ENCODE measurements around the gene EP400.
"Not testable (repeated sequence)": the region's sequence is repeated elsewhere in the genome, so short reads cannot be mapped to it uniquely, and the experiment has no call there.

EP400 gene

DNA sequence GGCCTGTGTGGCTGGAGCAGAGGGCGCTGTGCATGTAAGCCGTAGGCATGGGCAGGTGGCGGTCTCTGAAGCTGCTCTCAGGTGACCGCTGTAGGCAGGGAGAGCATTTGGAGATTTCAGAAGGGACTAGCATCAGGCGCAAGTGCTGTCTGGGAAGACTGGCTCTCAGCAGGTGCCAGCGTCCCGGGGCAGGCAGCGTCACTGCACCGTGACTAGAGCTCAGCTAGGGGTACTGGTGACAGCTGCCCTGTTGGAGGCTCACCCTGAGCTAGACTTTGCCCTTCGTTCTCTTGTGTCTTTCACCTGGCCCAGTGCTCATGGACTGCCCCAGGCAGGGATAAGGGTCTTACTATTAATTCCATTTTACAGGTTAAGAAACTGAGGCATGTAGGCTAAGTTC lies 115.5 kb downstream of the EP400 start:
- DNase-seq (ENCODE audit: low read depth, low spot score), result no peak

DNA sequence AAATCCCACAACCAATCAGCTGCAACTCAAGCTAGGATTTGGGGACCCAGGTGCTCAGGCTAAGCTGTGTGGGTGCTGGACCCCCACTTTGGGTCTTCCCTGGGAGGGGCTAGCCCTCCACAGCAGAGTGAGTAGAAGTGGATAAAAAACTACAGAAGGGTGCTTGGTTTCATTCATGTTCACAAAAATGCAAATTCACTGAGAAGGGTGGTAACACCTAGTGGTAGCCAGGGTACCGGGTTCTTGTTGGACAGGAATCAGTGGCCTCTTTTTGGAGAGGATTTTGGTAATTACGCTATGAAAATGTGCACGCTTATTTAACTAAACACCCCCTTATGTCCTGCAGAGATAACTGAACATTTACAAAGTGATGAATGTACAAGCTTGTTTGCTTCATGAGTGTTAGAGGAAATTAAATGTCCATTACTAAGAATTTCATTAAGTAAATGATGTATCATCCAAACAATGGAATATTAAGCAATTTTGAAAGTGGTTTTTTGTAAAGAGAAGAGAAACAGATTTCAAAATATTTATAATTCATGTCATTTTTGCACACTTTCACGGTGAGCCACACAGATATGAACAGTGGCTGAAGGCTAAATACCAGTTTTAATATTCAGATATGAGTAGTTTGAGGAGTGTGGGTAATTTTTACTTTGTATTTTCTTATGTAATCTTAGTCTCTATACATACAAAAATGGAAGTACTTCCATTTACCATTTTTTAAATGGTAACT lies 116.0 kb downstream of the EP400 start:
- no peak for DNase-seq (ENCODE audit: low read depth, low spot score)

DNA sequence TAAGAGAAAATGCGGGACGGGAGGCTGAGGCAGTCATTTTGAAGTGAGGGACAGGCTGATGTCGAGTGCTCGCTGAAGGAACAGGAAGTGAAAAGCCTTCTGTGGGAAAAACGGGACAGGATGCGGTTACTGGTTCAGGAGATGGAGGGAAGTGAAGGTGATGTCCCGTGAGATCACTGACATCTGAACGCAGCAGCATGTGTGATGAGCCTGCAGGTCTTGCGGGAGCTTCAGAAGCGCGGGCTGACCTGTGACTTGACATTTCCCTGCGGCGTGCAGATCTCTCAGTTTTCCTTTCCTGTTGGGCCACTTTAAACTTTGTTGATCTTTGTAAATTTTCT lies 116.6 kb downstream of the EP400 start:
- no peak for DNase-seq (ENCODE audit: low read depth, low spot score)

DNA sequence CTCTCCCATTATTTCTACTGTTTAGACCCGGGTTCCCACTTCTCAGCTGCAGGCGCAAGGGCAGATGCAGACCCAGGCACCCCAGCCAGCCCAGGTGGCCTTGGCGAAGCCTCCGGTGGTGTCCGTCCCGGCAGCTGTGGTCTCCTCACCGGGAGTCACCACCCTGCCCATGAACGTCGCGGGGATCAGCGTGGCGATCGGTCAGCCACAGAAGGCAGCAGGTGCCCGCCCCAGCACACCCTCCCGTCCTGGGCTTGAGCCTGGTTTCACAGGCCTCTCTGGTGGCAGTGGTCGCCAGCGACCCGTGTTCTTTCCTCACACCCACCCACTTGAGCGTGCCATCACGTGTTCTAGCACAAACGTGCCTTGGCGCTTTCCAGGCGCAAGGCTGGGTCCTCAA lies 117.0 kb downstream of the EP400 start:
- no peak for DNase-seq (ENCODE audit: low read depth, low spot score)

DNA sequence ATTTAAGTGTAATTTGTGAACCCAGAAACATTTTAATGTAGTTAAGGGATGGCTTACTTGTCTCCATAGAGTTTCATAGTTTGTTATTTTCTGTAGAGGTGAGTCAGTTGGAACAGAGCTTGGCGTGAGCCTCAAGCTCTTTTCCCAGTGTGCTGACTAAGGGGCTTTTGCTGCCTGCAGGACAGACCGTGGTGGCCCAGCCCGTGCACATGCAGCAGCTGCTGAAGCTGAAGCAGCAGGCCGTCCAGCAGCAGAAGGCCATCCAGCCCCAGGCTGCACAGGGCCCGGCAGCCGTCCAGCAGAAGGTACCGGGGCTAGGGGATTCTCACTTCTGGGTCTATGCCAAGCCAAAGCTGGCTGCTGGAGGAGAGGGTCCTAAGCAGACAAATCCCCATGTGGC lies 117.4 kb downstream of the EP400 start:
- no peak for DNase-seq (ENCODE audit: low read depth, low spot score)

DNA sequence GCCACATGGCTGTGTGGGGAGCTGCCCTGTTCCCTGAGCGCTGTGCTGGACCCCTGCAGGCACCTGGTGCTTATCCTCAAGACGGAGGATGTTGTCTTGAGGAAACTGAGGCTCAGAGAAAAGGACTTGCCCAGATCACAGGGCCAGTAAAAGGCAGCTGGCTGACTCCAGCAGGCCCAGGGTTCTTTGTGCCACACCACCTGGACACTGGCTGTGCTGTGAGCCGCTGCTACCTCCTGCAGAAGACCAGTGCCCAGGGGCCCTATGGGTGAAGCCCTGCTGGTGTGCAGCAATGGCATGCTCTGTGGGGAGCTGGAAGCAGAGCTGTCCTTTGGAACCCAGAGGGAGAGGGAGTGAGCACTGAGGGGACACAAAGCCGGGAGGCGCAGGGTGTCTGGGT lies 118.5 kb downstream of the EP400 start:
- DNase-seq (ENCODE audit: low read depth, low spot score), result no peak

DNA sequence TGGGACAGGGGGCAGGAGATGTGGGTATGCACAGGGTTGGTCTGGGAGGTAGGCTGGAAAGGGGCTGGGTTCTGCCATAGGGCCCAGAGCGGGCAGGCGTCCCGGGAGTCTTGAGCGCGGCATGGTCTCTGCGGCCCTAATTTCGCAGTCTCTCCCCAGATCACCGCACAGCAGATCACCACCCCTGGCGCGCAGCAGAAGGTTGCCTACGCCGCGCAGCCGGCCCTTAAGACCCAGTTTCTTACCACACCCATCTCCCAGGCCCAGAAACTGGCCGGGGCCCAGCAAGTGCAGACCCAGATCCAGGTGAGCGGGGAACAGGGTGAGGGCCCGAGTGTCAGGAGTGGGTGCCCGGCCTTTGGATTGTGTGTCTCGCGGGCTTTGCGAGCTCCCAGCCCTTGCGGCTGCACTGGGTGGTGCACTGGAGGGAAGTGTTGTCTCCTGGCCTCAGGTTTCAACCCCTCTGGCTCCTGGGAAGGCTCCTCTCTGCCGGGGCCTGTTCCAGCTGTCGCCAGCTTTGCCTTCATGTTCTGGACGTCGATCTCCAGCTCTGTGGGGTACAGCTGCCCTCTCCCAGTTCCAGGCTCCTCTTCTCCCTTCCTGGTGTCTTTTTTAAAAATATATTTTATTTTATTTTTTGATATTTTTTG lies 119.7 kb downstream of the EP400 start:
- DNase-seq (ENCODE audit: low read depth, low spot score), result no peak

DNA sequence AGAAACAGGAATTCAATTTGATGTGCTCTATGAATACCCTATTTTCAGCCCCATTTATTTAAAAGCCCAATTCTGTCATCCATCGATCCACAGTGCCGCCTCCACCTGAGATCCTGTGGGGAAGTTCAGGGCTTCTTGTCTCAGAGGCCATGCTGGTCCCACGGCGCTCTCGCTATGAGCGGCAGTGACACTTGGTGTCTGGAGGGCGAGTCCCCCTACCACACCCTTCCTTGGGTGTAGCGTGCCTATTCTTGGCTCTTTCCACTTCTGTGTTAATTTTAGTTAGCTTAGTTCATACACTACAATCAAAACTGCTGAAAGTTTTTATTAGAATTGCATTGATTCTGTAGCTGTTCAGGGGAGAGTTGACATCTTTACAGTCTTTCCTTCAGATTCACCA lies 120.6 kb downstream of the EP400 start:
- DNase-seq (ENCODE audit: low read depth, low spot score), result no peak

DNA sequence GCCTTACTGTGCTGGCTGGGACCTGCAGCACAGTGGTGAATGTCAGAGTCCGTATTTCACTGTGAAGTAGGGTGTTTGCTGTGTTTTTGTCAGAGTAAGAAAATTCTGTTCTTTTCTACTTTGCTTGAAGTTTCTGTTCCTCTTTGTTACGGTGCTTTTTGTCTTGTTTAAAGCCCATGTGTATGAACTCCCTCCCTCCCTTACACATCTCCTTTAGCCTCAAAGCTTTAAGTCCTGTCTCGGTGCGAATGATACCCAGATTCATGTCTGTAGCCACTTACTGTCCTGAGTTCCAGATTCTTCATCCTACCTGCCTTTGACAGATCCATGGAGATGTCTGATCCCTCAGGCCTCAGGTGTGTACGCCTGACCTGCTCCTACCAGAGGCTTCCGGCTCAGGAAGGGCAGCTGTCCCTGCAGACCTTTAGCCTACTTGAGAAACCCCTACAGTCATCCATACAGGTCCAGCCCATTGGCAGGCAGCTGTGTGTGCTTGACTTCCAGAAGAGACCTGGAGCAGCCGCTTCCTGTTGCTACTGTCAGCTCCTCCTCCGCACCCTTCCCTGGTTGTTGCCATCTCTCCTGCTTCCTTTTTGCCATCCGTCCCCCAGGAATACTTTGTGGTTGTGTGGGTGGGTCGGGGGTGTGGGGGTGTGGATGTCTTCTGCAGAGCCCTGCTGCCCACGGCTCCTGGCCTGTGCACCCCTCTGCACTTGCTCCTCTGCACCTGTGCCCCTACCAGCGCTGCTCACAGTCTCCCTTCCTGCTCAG lies 121.5 kb downstream of the EP400 start:
- no peak for DNase-seq (ENCODE audit: low read depth, low spot score)

DNA sequence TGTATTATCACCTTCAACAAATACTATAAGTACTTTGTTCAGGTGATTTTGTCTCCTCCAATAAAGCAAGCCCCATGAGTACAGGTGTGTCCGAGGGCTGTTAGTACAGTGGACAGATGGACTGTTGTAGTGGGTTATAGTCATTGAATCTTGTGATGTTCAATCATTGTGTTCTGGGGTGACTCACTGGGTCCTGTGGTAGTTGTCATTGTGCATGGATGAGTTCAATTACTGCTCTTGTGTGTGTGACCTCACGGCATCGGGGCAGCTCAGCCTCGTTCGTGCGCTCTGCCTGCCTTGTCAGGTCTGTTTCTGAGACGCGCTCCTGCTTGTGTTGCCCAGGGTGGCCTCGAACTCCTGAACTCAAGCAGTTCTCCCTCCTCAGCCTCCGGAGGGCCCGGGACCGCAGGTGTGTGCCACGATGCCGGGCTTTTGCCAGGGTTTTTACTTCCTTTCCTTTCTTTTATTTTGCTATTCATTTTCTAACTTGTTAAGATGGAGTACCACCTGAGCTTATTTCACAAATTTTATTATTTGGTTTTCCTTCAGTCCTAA lies 122.2 kb downstream of the EP400 start:
- no peak for DNase-seq (ENCODE audit: low read depth, low spot score)

DNA sequence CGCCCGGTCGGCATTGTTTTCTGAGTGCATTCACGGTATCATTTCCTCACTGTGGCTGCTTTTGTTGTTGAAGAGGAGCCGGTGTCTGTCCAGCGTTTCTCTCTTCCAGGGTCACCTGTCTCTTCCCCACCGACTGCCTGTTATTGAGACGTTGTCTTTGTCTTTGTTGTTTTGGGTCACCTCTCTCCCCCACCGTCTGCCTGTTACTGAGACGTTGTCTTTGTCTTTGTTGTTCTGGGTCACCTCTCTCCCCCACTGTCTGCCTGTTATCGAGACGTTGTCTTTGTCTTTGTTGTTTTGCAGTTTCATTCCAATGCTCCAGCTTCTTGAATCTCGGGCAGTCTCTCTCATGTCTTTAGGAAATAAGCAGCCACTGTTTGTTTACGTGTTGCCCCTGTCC lies 124.5 kb downstream of the EP400 start:
- no peak for DNase-seq (ENCODE audit: low read depth, low spot score)

DNA sequence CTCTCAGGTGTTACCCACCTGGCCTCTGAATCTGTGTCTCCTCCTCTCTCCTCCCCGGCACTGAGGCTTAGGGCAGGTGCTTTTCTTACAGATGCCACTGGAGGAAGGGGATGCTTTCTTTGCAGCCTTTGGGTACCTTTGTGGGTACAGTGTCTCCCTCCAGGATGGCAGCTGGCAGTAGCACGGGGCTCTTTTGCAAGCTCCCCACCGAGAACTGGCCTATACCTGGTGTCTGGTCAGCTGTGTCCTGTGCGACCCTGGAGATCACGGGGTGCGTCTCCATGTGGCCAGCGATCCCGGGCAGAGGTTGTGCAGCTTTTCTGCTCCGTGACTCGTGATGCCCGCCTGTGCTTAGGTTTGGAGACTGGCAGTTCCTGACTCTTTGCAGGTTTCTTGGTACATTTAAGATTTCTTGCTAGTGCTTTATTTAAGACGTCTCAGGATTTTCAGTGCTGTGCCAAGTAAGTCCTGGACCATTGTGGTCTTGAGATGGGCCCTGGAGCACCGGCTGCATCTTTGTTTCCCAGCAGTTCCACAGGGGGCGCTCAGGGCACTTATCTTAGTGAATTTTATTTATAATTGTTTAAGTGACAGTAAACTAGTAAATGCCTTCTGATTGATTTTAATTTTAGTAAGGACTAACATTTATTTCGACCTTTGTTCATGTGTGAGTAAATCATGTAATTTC lies 125.4 kb downstream of the EP400 start:
- DNase-seq (ENCODE audit: low read depth, low spot score), result no peak

DNA sequence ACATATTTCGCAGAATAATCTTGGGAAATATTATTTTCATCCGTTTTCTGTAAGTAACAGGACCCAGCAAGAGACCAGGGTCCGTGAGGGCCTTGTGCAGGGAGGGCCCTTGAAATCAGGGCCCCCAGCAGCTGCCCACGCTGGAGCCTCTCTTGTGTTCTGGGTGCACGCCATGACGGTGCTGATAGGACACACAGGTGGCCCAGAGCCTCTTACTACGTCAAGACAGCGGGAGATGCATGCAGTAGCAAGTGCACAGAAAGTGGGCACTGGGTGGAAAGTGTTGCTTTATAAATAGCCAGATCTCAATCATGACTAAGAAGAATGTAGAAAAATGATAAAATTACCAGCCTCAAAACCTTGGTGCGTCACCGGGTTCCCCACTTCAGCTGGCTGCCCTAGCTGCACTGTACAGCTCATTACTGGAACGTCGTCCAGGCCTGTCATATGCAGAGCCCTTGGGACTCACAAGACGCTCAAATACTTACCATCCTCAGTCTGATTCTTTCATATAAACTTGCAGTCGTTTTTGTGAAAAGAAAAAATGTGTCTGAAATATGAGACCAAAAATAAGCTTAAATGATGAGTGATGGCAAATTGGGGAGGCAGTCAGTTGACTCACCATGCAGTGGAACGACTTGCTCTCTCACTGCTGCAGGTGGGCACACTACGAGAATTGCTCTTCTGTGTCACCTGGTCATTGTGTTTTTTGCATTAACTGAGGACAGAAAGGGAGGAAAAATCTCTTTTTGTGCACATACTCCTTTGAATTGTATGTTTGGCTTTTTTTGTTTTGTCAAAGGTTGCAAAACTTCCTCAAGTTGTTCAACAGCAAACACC lies 126.2 kb downstream of the EP400 start:
- DNase-seq (ENCODE audit: low read depth, low spot score), result no peak

DNA sequence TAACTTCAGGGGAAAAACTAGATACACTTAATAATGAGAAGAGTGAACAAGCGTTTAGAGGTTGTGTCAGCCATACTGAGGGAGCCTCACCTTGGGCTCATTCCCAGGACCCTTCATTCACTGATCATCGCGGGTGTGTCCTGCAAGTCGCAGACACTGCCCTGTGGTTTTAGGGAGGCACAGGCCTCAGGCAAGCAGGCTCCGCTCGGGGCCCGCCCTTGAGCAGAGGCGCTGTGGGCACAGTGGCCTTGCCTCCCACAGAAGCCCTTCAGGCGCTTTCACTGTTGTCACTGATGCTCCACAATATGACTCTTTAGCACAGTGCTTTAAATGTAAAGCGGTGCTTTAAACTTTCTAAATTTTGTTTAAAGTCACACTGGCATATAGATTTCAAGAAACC lies 127.0 kb downstream of the EP400 start:
- DNase-seq (ENCODE audit: low read depth, low spot score), result no peak

DNA sequence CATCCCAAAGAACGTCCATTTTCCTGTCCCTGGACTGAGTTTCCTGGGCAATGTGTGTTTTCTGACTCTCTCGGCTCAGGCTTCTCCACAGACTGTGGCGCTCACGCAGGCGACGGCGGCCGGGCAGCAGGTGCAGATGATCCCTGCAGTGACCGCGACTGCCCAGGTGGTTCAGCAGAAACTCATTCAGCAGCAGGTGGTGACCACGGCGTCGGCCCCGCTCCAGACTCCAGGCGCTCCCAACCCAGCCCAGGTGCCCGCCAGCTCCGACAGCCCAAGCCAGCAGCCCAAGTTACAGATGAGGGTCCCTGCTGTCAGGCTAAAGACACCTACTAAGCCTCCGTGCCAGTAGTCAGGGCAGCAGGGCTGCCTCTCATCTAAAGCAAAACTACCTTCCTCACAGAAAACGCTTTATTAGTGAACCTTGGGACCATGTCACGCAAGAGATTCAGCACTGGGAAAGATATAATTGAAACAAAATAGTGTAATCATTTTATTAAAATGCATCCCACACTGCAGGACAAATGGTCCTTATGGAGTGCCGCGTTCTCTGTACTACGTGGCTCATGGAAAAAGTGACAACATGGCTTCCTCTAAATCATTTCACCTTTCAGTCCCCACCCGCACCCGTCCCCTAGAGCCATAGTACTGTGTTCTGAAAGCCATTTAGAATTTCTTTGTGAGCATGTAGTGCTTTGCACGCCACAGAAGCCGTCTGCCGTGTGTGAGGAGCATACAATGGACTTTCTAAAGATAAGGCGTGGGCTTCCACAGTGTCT lies 127.8 kb downstream of the EP400 start:
- no peak for DNase-seq (ENCODE audit: low read depth, low spot score)

DNA sequence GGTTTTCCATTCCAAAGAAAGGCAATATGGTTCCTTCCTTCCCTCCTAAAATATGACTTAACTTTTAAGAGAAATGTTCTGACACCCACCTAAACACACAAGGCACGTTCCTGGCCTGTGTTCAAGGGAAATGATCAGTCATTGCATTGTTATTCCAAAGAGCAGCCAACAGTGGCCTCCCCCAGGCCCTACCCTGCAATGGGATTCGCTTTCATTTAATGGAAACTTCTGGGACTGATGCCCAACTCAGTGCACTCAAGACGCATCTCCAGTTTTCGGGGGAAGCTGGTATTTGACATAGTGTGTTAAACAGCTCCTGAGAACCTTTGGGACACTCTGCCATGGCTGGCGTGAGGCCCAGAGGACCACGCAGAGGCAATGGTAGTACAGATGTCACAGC lies 128.4 kb downstream of the EP400 start:
- DNase-seq (ENCODE audit: low read depth, low spot score), result no peak

DNA sequence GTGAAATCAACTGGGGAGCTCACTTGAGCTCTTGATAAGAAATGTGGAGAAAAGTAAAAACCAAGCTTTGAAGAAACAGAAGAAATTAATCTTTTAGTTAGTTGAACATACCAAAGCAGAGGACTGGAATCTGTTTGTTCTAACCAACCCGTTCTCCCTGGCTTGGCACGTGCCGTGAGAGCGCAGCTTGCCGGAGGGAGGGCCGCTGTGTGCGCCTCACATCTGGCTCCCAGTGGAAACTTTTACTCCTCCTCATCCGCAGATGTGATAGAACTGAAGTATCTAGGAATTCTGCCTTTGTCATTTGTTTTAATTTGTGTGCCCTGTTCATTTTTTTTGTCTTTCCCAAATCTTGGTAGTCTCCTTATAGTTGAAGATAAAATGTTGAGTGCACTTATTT lies 129.5 kb downstream of the EP400 start:
- DNase-seq (ENCODE audit: low read depth, low spot score), result no peak

DNA sequence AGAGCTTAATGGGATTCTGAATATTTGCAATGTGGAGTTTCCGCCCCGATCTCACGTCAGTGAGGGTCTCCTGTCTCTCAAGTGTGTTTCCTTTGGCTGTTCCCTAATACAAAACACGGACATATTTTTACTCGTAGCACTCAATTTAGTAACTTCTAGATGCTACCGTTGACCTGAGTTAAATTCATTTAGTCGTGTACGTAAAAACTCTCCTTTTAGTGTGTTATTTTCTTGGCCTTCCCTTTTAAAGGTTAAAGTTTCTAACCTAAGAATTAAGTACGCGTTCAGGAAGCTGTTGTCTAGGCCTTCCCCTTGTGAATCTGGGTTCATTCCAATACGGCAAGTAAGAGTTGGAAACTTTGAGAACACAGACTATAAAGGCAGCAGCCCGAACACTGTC lies 130.0 kb downstream of the EP400 start:
- no peak for DNase-seq (ENCODE audit: low read depth, low spot score)

DNA sequence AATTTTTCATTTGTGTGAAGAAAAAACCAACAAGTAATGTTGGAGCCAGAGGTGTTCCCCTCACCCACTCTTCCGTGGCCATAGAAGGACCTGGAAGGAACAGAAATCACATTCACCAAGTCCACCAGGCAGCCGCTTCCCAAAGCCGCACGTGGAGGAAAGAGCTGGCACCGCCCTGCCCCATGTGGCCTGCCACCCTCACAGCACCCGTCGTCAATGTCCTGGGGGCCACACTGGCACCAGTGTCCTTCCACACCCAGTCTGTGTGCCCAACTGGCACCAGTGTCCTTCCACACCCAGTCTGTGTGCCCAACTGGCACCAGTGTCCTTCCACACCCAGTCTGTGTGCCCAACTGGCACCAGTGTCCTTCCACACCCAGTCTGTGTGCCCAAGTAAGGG lies 130.8 kb downstream of the EP400 start:
- not testable (repeated sequence) for DNase-seq (ENCODE audit: low read depth, low spot score)

DNA sequence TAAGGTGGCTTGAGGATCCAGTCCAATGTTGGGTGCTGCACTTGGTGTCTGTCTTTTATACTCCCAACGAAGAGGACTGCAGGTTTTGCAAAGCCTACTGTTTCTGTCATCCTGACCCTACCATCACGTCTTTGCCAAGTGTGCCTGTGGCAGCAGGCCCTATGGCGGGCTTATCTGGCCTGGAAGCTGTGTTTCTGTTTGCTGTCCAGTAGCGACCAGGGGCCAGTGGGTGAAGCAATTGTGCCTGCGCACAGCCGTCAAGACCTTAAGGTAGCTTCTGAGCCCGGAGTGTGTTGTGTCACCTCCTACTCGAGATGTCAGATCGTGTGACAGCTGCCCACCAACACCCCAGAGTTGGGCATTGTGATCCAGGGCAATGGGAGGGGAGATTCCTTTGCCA lies 131.7 kb downstream of the EP400 start:
- no peak for DNase-seq (ENCODE audit: low read depth, low spot score)

DNA sequence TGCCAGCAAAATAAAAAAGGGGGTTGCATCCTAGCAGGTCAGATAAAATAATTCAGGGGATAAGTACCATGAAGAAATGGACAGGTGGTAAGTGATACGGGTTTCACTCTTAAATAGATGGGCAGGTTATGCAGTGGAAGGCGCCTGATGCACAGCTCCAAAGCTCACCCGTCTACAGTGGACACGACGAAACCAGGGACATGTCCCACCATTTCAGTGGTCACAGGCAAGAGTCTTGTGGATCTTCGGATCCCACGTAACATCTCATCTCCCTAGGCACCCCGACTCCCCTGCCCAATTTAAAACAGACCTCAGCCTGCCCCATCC lies 133.8 kb downstream of the EP400 start:
- DNase-seq (ENCODE audit: low read depth, low spot score), result no peak
